GM12865 (cell line): Measurements from ENCODE around the gene CLCA1.

ENCODE experiments used
- DNase-seq: peaks from one replicate; pipeline ENCODE4 v3.0.0; 2010; ENCODE audit warnings: low read depth
- H3K4me3 ChIP-seq: 2 replicates; pipeline ENCODE4 v1.5.1; 2011; ENCODE audit warnings: mild to moderate bottlenecking, low read depth, low read length, control low read depth
- CTCF ChIP-seq: IDR thresholded peaks from 2 replicates; pipeline ENCODE4 v1.5.1; 2011; ENCODE audit warnings: low read length, control low read depth, low read depth, inconsistent platforms; ENCODE audit not compliant: insufficient read depth; ENCODE audit errors: missing control alignments

The CLCA1 gene

GRCh38 chr1:86429122-86429725, 39.5 kb upstream of the CLCA1 start:
- no peak for TF ChIP-seq CTCF
- DNase-seq, result no peak

GRCh38 chr1:86429835-86430234, 38.9 kb upstream of the CLCA1 start:
- DNase-seq, result no peak
- no peak for TF ChIP-seq CTCF
- H3K4me3 ChIP-seq, result no peak overlapping the region

More at GRCh38 chr1:86429122-86429725, 39.5 kb upstream of the CLCA1 start:
- no peak overlapping the region for H3K4me3 ChIP-seq

GRCh38 chr1:86430376-86430775, 38.4 kb upstream of the CLCA1 start:
- no peak for DNase-seq
- H3K4me3 ChIP-seq, result no peak overlapping the region
- no peak for TF ChIP-seq CTCF

- no peak for DNase-seq
- TF ChIP-seq CTCF, result no peak
Observed at GRCh38 chr1:86434059-86434458, 34.7 kb upstream of the CLCA1 start.

GRCh38 chr1:86435327-86435726, 33.4 kb upstream of the CLCA1 start:
- no peak for DNase-seq
- H3K4me3 ChIP-seq, result no peak overlapping the region
- no peak for TF ChIP-seq CTCF

More at GRCh38 chr1:86434059-86434458, 34.7 kb upstream of the CLCA1 start:
- H3K4me3 ChIP-seq, result no peak overlapping the region

- no peak for TF ChIP-seq CTCF
- H3K4me3 ChIP-seq, result no peak overlapping the region
- no peak for DNase-seq
Observed at GRCh38 chr1:86436041-86436440, 32.7 kb upstream of the CLCA1 start.

GRCh38 chr1:86441581-86441980, 27.1 kb upstream of the CLCA1 start:
- TF ChIP-seq CTCF, result no peak
- DNase-seq, result no peak
- H3K4me3 ChIP-seq, result no peak overlapping the region
